ENCODE results near the gene SERPINA9.

DNA sequence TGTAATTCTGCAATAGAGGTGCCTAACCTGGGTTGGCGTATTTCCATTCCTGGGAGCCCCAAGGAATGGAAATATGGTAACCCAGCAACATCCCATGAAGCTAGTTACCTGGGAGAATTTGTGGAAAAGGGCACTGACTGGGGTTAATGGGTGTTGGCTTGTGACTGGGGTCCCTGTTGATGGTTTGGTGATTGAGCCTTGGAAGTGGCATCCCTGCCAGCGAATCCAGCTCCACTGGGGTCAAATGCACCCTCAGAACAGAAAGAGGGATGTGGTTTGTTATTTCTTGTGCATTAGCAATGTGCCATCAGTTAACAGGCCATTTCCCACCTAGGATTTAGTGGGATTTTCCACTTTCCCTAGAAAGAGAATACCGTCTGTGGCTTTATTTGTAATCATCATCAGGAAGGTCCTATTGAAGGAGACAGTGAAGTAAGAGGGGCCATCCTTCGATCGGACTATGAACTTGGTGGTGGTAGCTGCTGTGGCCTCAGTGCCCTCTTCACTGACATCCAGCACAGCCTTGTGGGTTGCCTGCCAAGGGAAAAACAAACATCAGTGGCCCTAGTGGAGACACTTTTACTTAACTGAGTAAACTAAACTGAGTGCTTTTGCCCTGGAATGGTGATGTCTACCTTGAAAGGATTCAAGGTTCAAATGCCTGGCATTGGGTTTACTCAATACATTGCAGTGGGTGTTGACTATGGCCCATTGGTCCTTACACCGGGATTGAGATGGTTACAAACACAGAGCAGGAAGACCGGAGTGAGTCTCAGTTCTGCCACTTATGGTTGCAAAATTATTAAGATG is 13.0 kb downstream of the SERPINA9 start:
- TF ChIP-seq CTCF (IDR thresholded peaks at IDR 0.05) (no peak), POLR2AphosphoS2 (conservative IDR thresholded peaks at IDR 0.05; ENCODE audit: low read length) (no peak), FOSB (CRISPR knock-in tag; IDR thresholded peaks at IDR 0.05) (no peak), MAFK (IDR thresholded peaks at IDR 0.05; ENCODE audit: partially characterized antibody) (no peak), RFX5 (IDR thresholded peaks at IDR 0.05) (no peak), EP300 (IDR thresholded peaks at IDR 0.05) (no peak), POLR2A (IDR thresholded peaks at IDR 0.05; ENCODE audit: low read length) (no peak), KDM1A (IDR thresholded peaks at IDR 0.05; ENCODE audit: low read depth) (no peak), NFE2L2 (conservative IDR thresholded peaks at IDR 0.05; ENCODE audit: low read length) (no peak), CBX8 (IDR thresholded peaks at IDR 0.05) (no peak), MYC (IDR thresholded peaks at IDR 0.05; ENCODE audit: borderline replicate concordance, low read length) (no peak), HMGXB4 (CRISPR knock-in tag; IDR thresholded peaks at IDR 0.05; ENCODE audit: borderline replicate concordance) (no peak), CEBPB (IDR thresholded peaks at IDR 0.05) (no peak)
- TF ChIP-seq, protein P1, sequence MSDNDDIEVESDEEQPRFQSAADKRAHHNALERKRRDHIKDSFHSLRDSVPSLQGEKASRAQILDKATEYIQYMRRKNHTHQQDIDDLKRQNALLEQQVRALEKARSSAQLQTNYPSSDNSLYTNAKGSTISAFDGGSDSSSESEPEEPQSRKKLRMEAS (IDR thresholded peaks at IDR 0.05), result no peak

All from A549 (cell line).